Islet of Langerhans (tissue), 1 donor: ENCODE results near the gene RNF5.
"Not testable (repeated sequence)": the region's sequence is repeated elsewhere in the genome, so short reads cannot be mapped to it uniquely, and the experiment has no call there.

ENCODE experiments used
- FAIRE-seq: peaks from one replicate; lab custom pipeline; 2011; peaks lifted over from hg19 to GRCh38; lab: Jason Lieb, UNC

The RNF5 gene

GRCh38 chr6:32177788-32178546 lies at the start of gene RNF5:
RNF5 (plus strand) TSS chr6:32178405; CDS start chr6:32178512, 107 bp downstream.
- FAIRE-seq = peak; percentile 98

- no peak for FAIRE-seq
These were observed 49.4 kb upstream of the RNF5 start for GRCh38 chr6:32128751-32129296.

- FAIRE-seq = no peak
These were observed 48.7 kb upstream of the RNF5 start for GRCh38 chr6:32129297-32130088.

- no peak for FAIRE-seq
These were observed 46.7 kb upstream of the RNF5 start for GRCh38 chr6:32131439-32131948.

GRCh38 chr6:32132110-32132509 lies 46.1 kb upstream of the RNF5 start:
- no peak for FAIRE-seq

GRCh38 chr6:32133786-32134185 lies 44.4 kb upstream of the RNF5 start:
- no peak for FAIRE-seq

- no peak for FAIRE-seq
These were observed 40.8 kb upstream of the RNF5 start for GRCh38 chr6:32137454-32137853.

GRCh38 chr6:32139590-32139989 lies 38.6 kb upstream of the RNF5 start:
- no peak for FAIRE-seq

GRCh38 chr6:32140420-32141046 lies 37.7 kb upstream of the RNF5 start:
- FAIRE-seq = no peak

- not testable (repeated sequence) for FAIRE-seq
These were observed 34.0 kb upstream of the RNF5 start for GRCh38 chr6:32144238-32144637.

GRCh38 chr6:32146287-32146686 lies 31.9 kb upstream of the RNF5 start:
- no peak for FAIRE-seq

GRCh38 chr6:32146687-32147086 lies 31.5 kb upstream of the RNF5 start:
- FAIRE-seq = no peak

GRCh38 chr6:32147401-32148132 lies 30.6 kb upstream of the RNF5 start:
- FAIRE-seq = no peak

- FAIRE-seq = no peak
These were observed 29.7 kb upstream of the RNF5 start for GRCh38 chr6:32148289-32149091.

- FAIRE-seq = no peak
These were observed 29.0 kb upstream of the RNF5 start for GRCh38 chr6:32149092-32149755.

- FAIRE-seq = no peak
These were observed 28.0 kb upstream of the RNF5 start for GRCh38 chr6:32149932-32150870.

GRCh38 chr6:32151181-32151862 lies 26.9 kb upstream of the RNF5 start:
- FAIRE-seq = no peak

- no peak for FAIRE-seq
These were observed 26.1 kb upstream of the RNF5 start, which contains the start of gene PRRT1 for GRCh38 chr6:32151863-32152768. PRRT1 (minus strand) TSS chr6:32151939; CDS start chr6:32151827, 112 bp downstream.
